Measurements from ENCODE around the gene WFDC10A.
"Not testable (repeated sequence)": the region's sequence is repeated elsewhere in the genome, so short reads cannot be mapped to it uniquely, and the experiment has no call there.

The WFDC10A gene

DNA sequence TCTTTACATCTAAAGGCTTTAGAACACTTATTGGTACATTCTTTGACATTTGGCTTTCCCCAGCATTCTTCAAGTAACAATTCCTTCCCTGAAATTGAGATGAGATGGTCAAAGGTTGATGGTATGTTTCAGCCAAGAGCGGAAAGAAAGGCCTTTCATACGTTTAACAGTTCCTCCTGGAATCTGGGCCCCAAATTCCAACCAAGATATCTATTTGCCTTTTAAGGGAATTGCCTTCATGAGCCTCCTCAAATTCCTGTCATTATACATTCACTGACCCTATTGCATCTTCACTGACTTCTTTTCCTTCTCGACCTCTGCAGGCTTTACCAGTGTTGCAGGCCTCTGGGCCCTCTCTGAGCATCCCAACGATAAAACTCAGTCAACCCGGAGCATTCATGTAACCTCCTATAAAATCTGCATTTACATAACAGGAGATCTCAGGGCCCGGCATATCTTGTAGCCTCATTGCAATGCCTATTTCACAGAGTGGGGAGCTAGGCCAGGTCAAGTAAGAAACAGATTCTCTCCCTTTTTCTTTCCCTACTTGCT is 19.8 kb downstream of the WFDC10A start:
- no peak for FAIRE-seq

- not testable (repeated sequence) for FAIRE-seq
Observed at GRCh38 chr20:45651726-45652125, 22.2 kb downstream of the WFDC10A start.

GRCh38 chr20:45657038-45657437 is 27.5 kb downstream of the WFDC10A start:
- not testable (repeated sequence) for FAIRE-seq

- no peak for FAIRE-seq
Observed at GRCh38 chr20:45670139-45670538, 40.6 kb downstream of the WFDC10A start, which contains the start of gene WFDC11. Gene WFDC11 (minus strand): TSS chr20:45670239. CDS start chr20:45650600, 19,639 bp downstream.

DNA sequence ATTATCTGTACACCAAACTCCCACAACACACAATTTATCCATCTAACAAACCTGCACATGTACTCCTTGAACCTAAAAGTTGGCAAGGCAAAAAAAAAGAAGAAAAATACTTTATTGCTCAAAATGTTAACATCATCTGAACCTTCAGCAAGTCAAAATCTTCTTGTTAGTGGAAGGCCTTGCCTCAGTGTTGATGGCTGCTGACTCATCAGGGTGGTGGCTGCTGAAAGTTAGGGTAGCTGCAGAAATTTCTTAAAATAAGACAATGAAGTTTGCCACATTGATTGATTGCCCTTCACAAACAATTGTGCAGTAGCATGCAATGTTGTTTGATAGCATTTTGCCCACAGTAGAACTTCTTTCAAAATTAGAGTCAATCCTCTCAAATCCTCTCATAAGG is 43.2 kb downstream of the WFDC10A start:
- no peak for FAIRE-seq

- FAIRE-seq: no peak
Observed at GRCh38 chr20:45679650-45680049, 50.1 kb downstream of the WFDC10A start.
